KG1 (cell line): ENCODE data around the gene PDC.
"Not testable (repeated sequence)": the region's sequence is repeated elsewhere in the genome, so short reads cannot be mapped to it uniquely, and the experiment has no call there.

Experiments
- DNase-seq: peaks from one replicate; lab custom pipeline; 2025; lab: John Stamatoyannopoulos, UW

Gene PDC

GRCh38 chr1:186465491-186465890 lies 4.6 kb upstream of the PDC start:
- DNase-seq: not testable (repeated sequence)

- no peak for DNase-seq
Observed at GRCh38 chr1:186463926-186464325, 3.0 kb upstream of the PDC start.

GRCh38 chr1:186463511-186463910 lies 2.6 kb upstream of the PDC start:
- no peak for DNase-seq

- not testable (repeated sequence) for DNase-seq
Observed at GRCh38 chr1:186459161-186459560, 1.8 kb downstream of the PDC start.

- DNase-seq: no peak
Observed at GRCh38 chr1:186456729-186457255, 4.1 kb downstream of the PDC start.

GRCh38 chr1:186454981-186455380 lies 5.9 kb downstream of the PDC start:
- peak; percentile 29 for DNase-seq

GRCh38 chr1:186446152-186446551 lies 14.8 kb downstream of the PDC start:
- DNase-seq: no peak

- no peak for DNase-seq
Observed at GRCh38 chr1:186443638-186444037, 17.3 kb downstream of the PDC start.

GRCh38 chr1:186442651-186443375 lies 18.1 kb downstream of the PDC start:
- no peak for DNase-seq

- DNase-seq: no peak
Observed at GRCh38 chr1:186440584-186440983, 20.3 kb downstream of the PDC start.

GRCh38 chr1:186438567-186438966 lies 22.3 kb downstream of the PDC start:
- DNase-seq: no peak

- DNase-seq: no peak
Observed at GRCh38 chr1:186435336-186435735, 25.6 kb downstream of the PDC start.

GRCh38 chr1:186429017-186429416 lies 31.9 kb downstream of the PDC start:
- no peak for DNase-seq

GRCh38 chr1:186426118-186426517 lies 34.8 kb downstream of the PDC start:
- DNase-seq: no peak

- no peak for DNase-seq
Observed at GRCh38 chr1:186424539-186424938, 36.4 kb downstream of the PDC start.

GRCh38 chr1:186421446-186421845 lies 39.5 kb downstream of the PDC start:
- DNase-seq: no peak

GRCh38 chr1:186420923-186421322 lies 40.0 kb downstream of the PDC start:
- DNase-seq: no peak

GRCh38 chr1:186420311-186420710 lies 40.6 kb downstream of the PDC start:
- DNase-seq: no peak

GRCh38 chr1:186418503-186418902 lies 42.4 kb downstream of the PDC start:
- DNase-seq: no peak

- no peak for DNase-seq
Observed at GRCh38 chr1:186413319-186413718, 47.6 kb downstream of the PDC start.

- DNase-seq: no peak
Observed at GRCh38 chr1:186409091-186409490, 51.8 kb downstream of the PDC start.

GRCh38 chr1:186404454-186405051 lies 56.4 kb downstream of the PDC start:
- DNase-seq: no peak

- DNase-seq: no peak
Observed at GRCh38 chr1:186403632-186404031, 57.3 kb downstream of the PDC start.

- not testable (repeated sequence) for DNase-seq
Observed at GRCh38 chr1:186401446-186401845, 59.5 kb downstream of the PDC start.
